Esophagus squamous epithelium (tissue), 4 donors: ENCODE measurements around the gene RAB17.

Experiments used
- CTCF ChIP-seq, 6 experiments: fragments of 450-650 bp in 4 of 6; fragments of 200-600 bp in 2 of 6; sonication (generic) in 2 of 6; IDR thresholded peaks; one replicate each; pipeline ENCODE4 v1.5.1; 2016 to 2019; ENCODE audit warnings: antibody characterized with exemption in 6 of 6, mild to moderate bottlenecking in 4 of 6, moderate library complexity in 4 of 6
- POLR2A ChIP-seq, 4 donors: fragments of 450-650 bp; IDR thresholded peaks; one replicate each; pipeline ENCODE4 v1.6.1; 2017; ENCODE audit warnings: antibody characterized with exemption in 4 of 4, mild to moderate bottlenecking in 4 of 4, moderate library complexity in 3 of 4

- TF ChIP-seq POLR2A (IDR thresholded peaks at IDR 0.05) (no peak), CTCF (IDR thresholded peaks at IDR 0.05) (no peak)
These were observed 19.0 kb downstream of the RAB17 start for GRCh38 chr2:237571551-237571950.
